Ovary (tissue), 3 donors: ENCODE results near the gene UBAC1.

Experiments used
- CTCF ChIP-seq, 3 donors: fragments of 450-650 bp in 2 of 3; fragments of 200-600 bp in 1 of 3; IDR thresholded peaks; one replicate each; pipeline versions ENCODE4 v1.5.1 to v1.8.0; 2016 to 2022; ENCODE audit warnings: antibody characterized with exemption in 3 of 3, mild to moderate bottlenecking in 1 of 3
- EP300 ChIP-seq: sonication (generic); formaldehyde crosslinking; IDR thresholded peaks from one replicate; pipeline ENCODE4 v1.6.1; 2017; ENCODE audit warnings: antibody characterized with exemption
- POLR2A ChIP-seq: fragments of 450-650 bp; IDR thresholded peaks from one replicate; pipeline ENCODE4 v1.6.1; 2017; ENCODE audit warnings: antibody characterized with exemption, mild to moderate bottlenecking, moderate library complexity
- donor health status: DM: no; HTN: no; CAD: no.

GRCh38 chr9:135993409-135993742, 32.2 kb upstream of the UBAC1 start:
- TF ChIP-seq EP300 (no peak), CTCF (IDR thresholded peaks at IDR 0.05) (no peak), POLR2A (no peak)
